ENCODE measurements around the gene CLEC2B.

DNA sequence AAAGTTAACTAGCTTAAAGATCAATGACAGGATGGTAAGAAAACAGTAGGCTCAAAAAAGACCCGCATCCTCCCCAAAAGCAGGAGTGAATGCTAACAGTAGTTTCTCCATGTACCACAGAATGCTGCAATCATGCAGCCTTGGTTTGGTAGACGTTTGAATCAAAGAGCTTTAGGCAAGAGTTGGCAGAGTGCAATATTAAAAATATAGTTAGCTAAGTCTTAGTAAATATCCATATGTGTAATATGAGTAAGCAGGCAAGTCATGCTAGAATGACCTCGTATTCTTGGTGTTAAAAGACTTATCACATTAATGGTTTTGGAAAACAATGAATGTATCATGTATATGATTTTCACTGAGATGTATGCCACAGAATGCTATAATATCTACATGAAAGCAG is 60.6 kb downstream of the CLEC2B start:
- TF ChIP-seq TAF1 (conservative IDR thresholded peaks at IDR 0.05) (no peak), MAX (IDR thresholded peaks at IDR 0.05) (no peak), NR2F2 (IDR thresholded peaks at IDR 0.05) (no peak), CTCF (IDR thresholded peaks at IDR 0.05; ENCODE audit: low read depth, low read length, missing input control) (no peak), FOXA1 (IDR thresholded peaks at IDR 0.05) (no peak), GABPA (IDR thresholded peaks at IDR 0.05 in 1 of 2, conservative IDR thresholded peaks at IDR 0.05 in 1 of 2) (no peak), RXRA (IDR thresholded peaks at IDR 0.05) (no peak), JUND (IDR thresholded peaks at IDR 0.05) (no peak), EGR1 (IDR thresholded peaks at IDR 0.05; ENCODE audit: low read depth in 2 of 2) (no peak)
- TF ChIP-seq, protein P1, sequence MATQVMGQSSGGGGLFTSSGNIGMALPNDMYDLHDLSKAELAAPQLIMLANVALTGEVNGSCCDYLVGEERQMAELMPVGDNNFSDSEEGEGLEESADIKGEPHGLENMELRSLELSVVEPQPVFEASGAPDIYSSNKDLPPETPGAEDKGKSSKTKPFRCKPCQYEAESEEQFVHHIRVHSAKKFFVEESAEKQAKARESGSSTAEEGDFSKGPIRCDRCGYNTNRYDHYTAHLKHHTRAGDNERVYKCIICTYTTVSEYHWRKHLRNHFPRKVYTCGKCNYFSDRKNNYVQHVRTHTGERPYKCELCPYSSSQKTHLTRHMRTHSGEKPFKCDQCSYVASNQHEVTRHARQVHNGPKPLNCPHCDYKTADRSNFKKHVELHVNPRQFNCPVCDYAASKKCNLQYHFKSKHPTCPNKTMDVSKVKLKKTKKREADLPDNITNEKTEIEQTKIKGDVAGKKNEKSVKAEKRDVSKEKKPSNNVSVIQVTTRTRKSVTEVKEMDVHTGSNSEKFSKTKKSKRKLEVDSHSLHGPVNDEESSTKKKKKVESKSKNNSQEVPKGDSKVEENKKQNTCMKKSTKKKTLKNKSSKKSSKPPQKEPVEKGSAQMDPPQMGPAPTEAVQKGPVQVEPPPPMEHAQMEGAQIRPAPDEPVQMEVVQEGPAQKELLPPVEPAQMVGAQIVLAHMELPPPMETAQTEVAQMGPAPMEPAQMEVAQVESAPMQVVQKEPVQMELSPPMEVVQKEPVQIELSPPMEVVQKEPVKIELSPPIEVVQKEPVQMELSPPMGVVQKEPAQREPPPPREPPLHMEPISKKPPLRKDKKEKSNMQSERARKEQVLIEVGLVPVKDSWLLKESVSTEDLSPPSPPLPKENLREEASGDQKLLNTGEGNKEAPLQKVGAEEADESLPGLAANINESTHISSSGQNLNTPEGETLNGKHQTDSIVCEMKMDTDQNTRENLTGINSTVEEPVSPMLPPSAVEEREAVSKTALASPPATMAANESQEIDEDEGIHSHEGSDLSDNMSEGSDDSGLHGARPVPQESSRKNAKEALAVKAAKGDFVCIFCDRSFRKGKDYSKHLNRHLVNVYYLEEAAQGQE (IDR thresholded peaks at IDR 0.05), result no peak
